HFFc6 (cell line): ENCODE measurements around the gene FARP1. TPM values are rescaled to one million over a fixed set of nuclear protein-coding genes. Genes with fewer than 3 reads are reported as not detected.

Source experiments
- DNase-seq: peaks from one replicate; pipeline ENCODE4 v3.0.0-alpha.2; 2018
- H3K27ac Mint-ChIP-seq: 2 replicates; pipeline ENCODE4 v1.8.0; 2020; ENCODE audit warnings: mild to moderate bottlenecking, mixed read lengths
- H3K27me3 Mint-ChIP-seq: 2 replicates; pipeline ENCODE4 v1.8.0; 2021; ENCODE audit warnings: mild to moderate bottlenecking, moderate library complexity, mixed read lengths; ENCODE audit not compliant: insufficient read depth
- H3K36me3 Mint-ChIP-seq: 2 replicates; pipeline ENCODE4 v1.8.0; 2021; ENCODE audit warnings: low read depth, mixed read lengths
- H3K4me1 Mint-ChIP-seq: 2 replicates; pipeline ENCODE4 v1.8.0; 2020; ENCODE audit warnings: low read depth, mixed read lengths
- H3K4me3 Mint-ChIP-seq: 2 replicates; pipeline ENCODE4 v1.8.0; 2020; ENCODE audit warnings: mild to moderate bottlenecking, moderate library complexity, mixed read lengths
- H3K9me3 Mint-ChIP-seq: 2 replicates; pipeline ENCODE4 v1.8.0; 2020; ENCODE audit warnings: mild to moderate bottlenecking, mixed read lengths
- total RNA-seq, 6 experiments: library from RNA; stranded (reverse); fragmentation: NEBNext Ultra II Directional; extraction: Animal tissue kit (Norgen Biotek cat#: 25700); gene quantifications; 2 replicates in 1 of 6; 3 replicates in 5 of 6; pipeline ENCODE4 v1.2.3, GENCODE V29; 2021
- TF ChIP-seq, protein P1 (sequence below): fragments of 200-600 bp; sonication (generic); IDR thresholded peaks from 2 replicates; pipeline ENCODE4 v1.5.0; 2021; ENCODE audit warnings: antibody characterized with exemption, mild to moderate bottlenecking

FARP1 gene
- total RNA-seq, 6 experiments from 2014 or later = 140 to 181 (median 150) TPM

DNA sequence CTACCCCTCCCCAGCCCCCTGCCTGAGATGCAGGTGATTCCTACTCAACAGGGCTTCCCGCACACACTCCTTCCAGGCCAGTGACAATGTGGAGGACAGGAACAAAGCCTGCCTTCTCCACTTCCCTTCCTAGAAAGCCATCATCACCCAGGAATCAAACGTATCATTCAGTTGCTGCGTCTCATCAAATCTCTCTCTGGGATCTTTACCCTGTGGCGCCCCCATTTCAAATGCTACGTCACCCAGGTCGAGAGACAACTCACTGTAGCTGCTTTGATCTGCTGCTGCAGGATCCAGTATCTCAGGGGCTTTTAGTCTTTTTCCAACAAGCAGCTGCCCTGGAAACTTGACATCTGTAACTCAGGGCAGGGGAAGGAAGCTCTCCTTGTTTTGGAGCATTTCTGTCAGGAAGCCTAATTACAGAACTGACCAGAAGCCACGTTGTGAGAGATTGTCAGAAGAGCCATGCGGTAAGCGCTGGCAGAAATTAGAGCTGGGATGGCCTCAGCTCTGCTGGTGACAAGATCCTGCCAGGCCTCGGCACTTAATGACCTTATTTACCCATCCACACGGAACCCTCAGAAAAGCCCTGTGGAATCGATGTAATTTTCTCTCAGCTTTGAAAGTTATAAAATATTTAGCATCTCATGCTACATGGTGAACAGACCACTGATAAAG, 293.5 kb downstream of the FARP1 start:
- Mint-ChIP-seq H3K27me3 (peaks cover 7% of the 10 kb centered on the region), H3K4me1 (no peaks in the 10 kb centered on the region), H3K4me3 (no peak overlapping the region), H3K9me3 (no peaks in the 10 kb centered on the region), H3K27ac (no peak overlapping the region), H3K36me3 (peaks cover 32% of the 10 kb centered on the region)
- no peak for DNase-seq
- TF ChIP-seq, protein P1, sequence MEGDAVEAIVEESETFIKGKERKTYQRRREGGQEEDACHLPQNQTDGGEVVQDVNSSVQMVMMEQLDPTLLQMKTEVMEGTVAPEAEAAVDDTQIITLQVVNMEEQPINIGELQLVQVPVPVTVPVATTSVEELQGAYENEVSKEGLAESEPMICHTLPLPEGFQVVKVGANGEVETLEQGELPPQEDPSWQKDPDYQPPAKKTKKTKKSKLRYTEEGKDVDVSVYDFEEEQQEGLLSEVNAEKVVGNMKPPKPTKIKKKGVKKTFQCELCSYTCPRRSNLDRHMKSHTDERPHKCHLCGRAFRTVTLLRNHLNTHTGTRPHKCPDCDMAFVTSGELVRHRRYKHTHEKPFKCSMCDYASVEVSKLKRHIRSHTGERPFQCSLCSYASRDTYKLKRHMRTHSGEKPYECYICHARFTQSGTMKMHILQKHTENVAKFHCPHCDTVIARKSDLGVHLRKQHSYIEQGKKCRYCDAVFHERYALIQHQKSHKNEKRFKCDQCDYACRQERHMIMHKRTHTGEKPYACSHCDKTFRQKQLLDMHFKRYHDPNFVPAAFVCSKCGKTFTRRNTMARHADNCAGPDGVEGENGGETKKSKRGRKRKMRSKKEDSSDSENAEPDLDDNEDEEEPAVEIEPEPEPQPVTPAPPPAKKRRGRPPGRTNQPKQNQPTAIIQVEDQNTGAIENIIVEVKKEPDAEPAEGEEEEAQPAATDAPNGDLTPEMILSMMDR = no peak

DNA sequence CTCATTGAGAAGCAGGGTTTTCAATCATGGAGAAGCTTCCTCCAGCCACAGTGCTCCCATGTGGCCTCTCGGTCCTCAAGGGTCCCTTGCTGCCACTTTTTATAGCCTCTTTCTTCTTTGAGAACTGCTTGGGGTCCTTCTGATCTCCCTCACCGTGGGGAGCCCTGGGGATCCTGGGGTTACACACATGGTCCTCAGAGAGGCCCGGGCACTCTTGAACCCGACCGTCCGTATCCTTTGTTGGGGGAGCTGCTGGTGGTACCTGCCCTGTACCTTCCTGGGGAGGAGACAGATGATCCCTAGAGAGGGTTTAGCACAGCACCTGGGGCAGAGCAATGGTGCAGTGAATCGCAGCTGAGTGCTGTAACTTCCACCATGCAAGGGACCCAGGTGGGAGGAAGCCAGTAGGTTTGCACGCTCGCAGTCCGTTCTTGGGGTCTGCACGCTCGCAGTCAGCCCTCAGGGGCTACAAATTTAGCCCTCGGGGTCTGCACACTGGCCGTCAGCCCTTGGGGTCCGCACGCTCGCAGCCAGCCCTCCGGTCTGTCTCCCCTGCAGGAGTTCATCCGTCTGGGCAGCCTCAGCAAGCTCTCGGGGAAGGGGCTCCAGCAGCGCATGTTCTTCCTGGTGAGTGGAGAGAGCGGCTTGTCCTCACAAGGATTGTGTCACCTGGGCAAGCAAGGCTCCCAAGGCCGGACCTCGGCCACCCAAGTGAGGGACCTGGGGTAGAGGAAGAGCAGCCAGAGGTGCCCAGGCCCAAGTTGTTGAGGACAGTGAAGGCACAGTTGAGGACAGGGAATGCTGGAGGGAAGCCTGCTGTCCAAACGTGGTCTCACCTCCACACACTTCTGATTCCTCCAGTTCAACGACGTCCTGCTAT, 295.6 kb downstream of the FARP1 start:
- TF ChIP-seq, protein P1 = no peak
- no peak for DNase-seq
- no peak overlapping the region for H3K4me3 Mint-ChIP-seq
- H3K9me3 Mint-ChIP-seq = no peaks in the 10 kb centered on the region
- H3K27ac Mint-ChIP-seq = no peak overlapping the region
- H3K4me1 Mint-ChIP-seq = peaks cover 11% of the 10 kb centered on the region
- peaks cover 29% of the 10 kb centered on the region for H3K36me3 Mint-ChIP-seq
- H3K27me3 Mint-ChIP-seq = peaks cover 9% of the 10 kb centered on the region

DNA sequence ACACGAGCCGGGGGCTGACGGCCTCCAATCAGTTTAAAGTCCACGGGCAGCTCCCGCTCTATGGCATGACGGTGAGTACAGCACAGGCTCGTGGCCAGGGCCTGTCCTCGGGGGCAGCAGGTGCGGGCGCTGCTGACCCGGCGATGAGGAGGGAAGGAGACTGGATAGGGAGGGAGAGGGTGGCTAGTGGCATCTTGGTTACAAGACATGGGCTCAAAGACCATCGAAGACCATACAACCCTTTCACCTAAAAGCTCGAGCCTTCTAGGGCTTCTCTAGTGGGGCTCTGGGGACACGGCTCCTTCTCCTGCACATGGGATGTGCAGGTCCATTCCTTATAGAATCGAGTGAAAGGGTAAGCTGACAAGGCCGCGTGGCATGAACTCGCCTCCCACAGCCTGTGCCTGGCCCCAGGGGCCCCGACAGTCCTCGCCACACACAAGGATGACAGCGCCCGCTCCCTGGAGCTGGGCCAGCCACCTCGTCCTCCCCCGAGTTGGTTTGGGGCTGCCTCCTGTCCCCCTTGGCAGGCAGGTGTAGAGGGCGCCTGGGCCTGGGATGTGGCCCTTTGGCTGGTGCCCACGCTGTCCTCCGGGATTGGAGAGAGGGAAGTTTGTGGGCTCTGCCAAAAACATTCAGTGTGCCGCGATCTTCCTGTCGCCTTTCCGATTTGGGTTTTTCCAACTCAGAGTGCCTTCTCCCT, 296.4 kb downstream of the FARP1 start:
- H3K4me3 Mint-ChIP-seq = no peak overlapping the region
- H3K4me1 Mint-ChIP-seq = peaks cover 19% of the 10 kb centered on the region
- no peak overlapping the region for H3K27ac Mint-ChIP-seq
- no peak for DNase-seq
- H3K36me3 Mint-ChIP-seq = peaks cover 32% of the 10 kb centered on the region
- TF ChIP-seq, protein P1 = no peak
- H3K9me3 Mint-ChIP-seq = no peaks in the 10 kb centered on the region
- peaks cover 14% of the 10 kb centered on the region for H3K27me3 Mint-ChIP-seq

DNA sequence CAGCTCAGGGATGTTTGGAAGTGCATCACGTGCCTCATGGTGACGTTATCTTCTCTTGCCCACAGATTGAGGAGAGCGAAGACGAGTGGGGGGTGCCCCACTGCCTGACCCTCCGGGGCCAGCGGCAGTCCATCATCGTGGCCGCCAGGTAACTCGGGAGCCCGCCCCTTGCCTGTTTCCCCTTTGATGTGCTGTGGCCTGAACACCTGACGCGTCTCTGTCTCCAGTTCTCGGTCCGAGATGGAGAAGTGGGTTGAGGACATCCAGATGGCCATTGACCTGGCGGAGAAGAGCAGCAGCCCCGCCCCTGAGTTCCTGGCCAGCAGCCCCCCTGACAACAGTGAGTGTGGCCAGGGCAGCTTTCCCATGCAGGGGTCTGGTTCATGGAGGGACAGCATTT, 297.0 kb downstream of the FARP1 start:
- no peak overlapping the region for H3K27ac Mint-ChIP-seq
- peaks cover 22% of the 10 kb centered on the region for H3K4me1 Mint-ChIP-seq

More for the DNA sequence above, 297.0 kb downstream of the FARP1 start:
- H3K36me3 Mint-ChIP-seq = peaks cover 33% of the 10 kb centered on the region
- no peak for DNase-seq
- TF ChIP-seq, protein P1 = no peak
- H3K9me3 Mint-ChIP-seq = no peaks in the 10 kb centered on the region
- no peak overlapping the region for H3K4me3 Mint-ChIP-seq
- H3K27me3 Mint-ChIP-seq = peaks cover 18% of the 10 kb centered on the region
